Gastroesophageal sphincter (tissue), 4 donors: ENCODE results near the gene SEMA3A. TPM values are rescaled to one million over a fixed set of nuclear protein-coding genes. Genes with fewer than 3 reads are reported as not detected.

Experiments used
- ATAC-seq: fragments of 150-250 bp; one replicate; pipeline ENCODE4 v1.9.1; 2016; ENCODE audit warnings: mild to moderate bottlenecking, moderate library complexity
- H3K27ac ChIP-seq, 4 donors: fragments of 200-600 bp; sonication (generic) in 3 of 4; 1 replicate in 3 of 4; 2 replicates in 1 of 4; pipeline ENCODE4 v1.5.1; 2016 to 2019
- H3K27me3 ChIP-seq: fragments of 200-600 bp; sonication (generic); one replicate; pipeline ENCODE4 v1.5.1; 2019
- H3K36me3 ChIP-seq, 2 donors: fragments of 200-600 bp; sonication (generic); one replicate each; pipeline ENCODE4 v1.5.1; 2019; ENCODE audit warnings: control low read depth in 1 of 2
- H3K4me1 ChIP-seq, 3 donors: fragments of 200-600 bp; sonication (generic); 1 replicate in 2 of 3; 2 replicates in 1 of 3; pipeline ENCODE4 v1.5.1; 2016 to 2019; ENCODE audit warnings: control low read depth in 2 of 3
- H3K4me3 ChIP-seq, 2 donors: fragments of 200-600 bp; sonication (generic); one replicate each; pipeline ENCODE4 v1.5.1; 2019; ENCODE audit warnings: mild to moderate bottlenecking in 1 of 2, moderate library complexity in 1 of 2
- H3K9me3 ChIP-seq, 3 donors: fragments of 200-600 bp; sonication (generic); one replicate each; pipeline ENCODE4 v1.5.1; 2017 to 2019; ENCODE audit warnings: control low read depth in 2 of 3
- EP300 ChIP-seq: sonication (generic); formaldehyde crosslinking; IDR thresholded peaks from one replicate; pipeline ENCODE4 v1.6.1; 2017; ENCODE audit warnings: antibody characterized with exemption, mild to moderate bottlenecking
- POLR2A ChIP-seq, 2 donors: fragments of 450-650 bp; IDR thresholded peaks; one replicate each; pipeline ENCODE4 v1.6.1; 2017; ENCODE audit warnings: antibody characterized with exemption in 2 of 2, mild to moderate bottlenecking in 2 of 2, moderate library complexity in 1 of 2
- POLR2AphosphoS5 ChIP-seq: sonication (generic); formaldehyde crosslinking; IDR thresholded peaks from one replicate; pipeline ENCODE4 v1.6.1; 2017; ENCODE audit warnings: antibody characterized with exemption
- WGBS, 2 donors: methylation state at CpG; one replicate each; pipeline ENCODE4 v1.1.5; 2018; ENCODE audit warnings: low coverage in 1 of 2; 5-methylcytosine and 5-hydroxymethylcytosine counted together
- total RNA-seq, 4 donors: library from RNA; depleted of rRNA; stranded (reverse); fragments of >200 nt; gene quantifications; one replicate each; pipeline ENCODE4 v1.1.0, GENCODE V29; 2016
- TF ChIP-seq, protein P1 (sequence below), 4 experiments: fragments of 200-600 bp in 2 of 4; fragments of 450-650 bp in 2 of 4; sonication (generic) in 1 of 4; IDR thresholded peaks; one replicate each; pipeline ENCODE4 v1.5.1; 2017 to 2019; ENCODE audit warnings: antibody characterized with exemption in 4 of 4, mild to moderate bottlenecking in 2 of 4, moderate library complexity in 2 of 4

SEMA3A gene
- total RNA-seq, 4 donors from 2014 or later = 24.6 to 61.6 (median 33.0) TPM

- peak overlapping the region in 2 of 4 donors; percentile 24 to 63 for H3K27ac ChIP-seq
- 0 to 20% methylated on average over 1 of the region's 1 CpG for WGBS, 2 donors
- peak; percentile 55 for ATAC-seq
- H3K36me3 ChIP-seq = no peaks in the 10 kb centered on the region
- TF ChIP-seq, protein P1, sequence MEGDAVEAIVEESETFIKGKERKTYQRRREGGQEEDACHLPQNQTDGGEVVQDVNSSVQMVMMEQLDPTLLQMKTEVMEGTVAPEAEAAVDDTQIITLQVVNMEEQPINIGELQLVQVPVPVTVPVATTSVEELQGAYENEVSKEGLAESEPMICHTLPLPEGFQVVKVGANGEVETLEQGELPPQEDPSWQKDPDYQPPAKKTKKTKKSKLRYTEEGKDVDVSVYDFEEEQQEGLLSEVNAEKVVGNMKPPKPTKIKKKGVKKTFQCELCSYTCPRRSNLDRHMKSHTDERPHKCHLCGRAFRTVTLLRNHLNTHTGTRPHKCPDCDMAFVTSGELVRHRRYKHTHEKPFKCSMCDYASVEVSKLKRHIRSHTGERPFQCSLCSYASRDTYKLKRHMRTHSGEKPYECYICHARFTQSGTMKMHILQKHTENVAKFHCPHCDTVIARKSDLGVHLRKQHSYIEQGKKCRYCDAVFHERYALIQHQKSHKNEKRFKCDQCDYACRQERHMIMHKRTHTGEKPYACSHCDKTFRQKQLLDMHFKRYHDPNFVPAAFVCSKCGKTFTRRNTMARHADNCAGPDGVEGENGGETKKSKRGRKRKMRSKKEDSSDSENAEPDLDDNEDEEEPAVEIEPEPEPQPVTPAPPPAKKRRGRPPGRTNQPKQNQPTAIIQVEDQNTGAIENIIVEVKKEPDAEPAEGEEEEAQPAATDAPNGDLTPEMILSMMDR (IDR thresholded peaks at IDR 0.05) = peak; percentile 14 to 57 (median 34)
- no peak for TF ChIP-seq POLR2AphosphoS5
- TF ChIP-seq EP300 = no peak
- no peak for TF ChIP-seq POLR2A (IDR thresholded peaks at IDR 0.05)
- no peak overlapping the region for H3K4me3 ChIP-seq
- H3K9me3 ChIP-seq = no peaks in the 10 kb centered on the region
- peaks cover 3 to 26% (median 12%) of the 10 kb centered on the region in 3 donors for H3K4me1 ChIP-seq
- H3K27me3 ChIP-seq = no peaks in the 10 kb centered on the region
Measured at GRCh38 chr7:84232646-84233045, 38.1 kb upstream of the SEMA3A start.

DNA sequence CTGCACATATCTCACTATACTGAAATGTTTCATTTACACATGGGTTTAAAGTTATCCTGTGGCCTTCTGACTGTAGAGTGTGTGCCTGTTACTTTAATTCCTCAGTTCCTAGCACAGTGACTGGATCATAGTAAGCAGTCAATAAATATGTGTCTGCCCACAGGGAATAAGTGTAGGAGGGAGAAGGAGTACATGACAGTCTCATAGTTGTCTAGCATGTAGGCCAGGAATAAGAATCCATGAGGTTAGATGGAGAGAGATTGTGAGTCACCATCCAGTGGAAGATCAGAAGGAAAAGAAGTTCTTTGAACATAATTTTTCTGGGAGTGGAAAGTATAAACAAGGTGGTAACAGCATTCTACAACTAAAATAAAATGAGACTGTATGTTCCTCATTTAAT lies 36.6 kb upstream of the SEMA3A start:
- H3K9me3 ChIP-seq = no peaks in the 10 kb centered on the region
- peaks cover 3 to 26% (median 12%) of the 10 kb centered on the region in 3 donors for H3K4me1 ChIP-seq
- H3K4me3 ChIP-seq = no peak overlapping the region
- H3K27me3 ChIP-seq = no peaks in the 10 kb centered on the region
- ATAC-seq = peak; percentile 16
- H3K36me3 ChIP-seq = no peaks in the 10 kb centered on the region
- TF ChIP-seq POLR2AphosphoS5 = no peak
- TF ChIP-seq, protein P1 (IDR thresholded peaks at IDR 0.05) = no peak
- no peak for TF ChIP-seq EP300
- TF ChIP-seq POLR2A (IDR thresholded peaks at IDR 0.05) = no peak
- H3K27ac ChIP-seq = peak overlapping the region; percentile 47 to 71 (median 62)

GRCh38 chr7:84230491-84230890 lies 35.9 kb upstream of the SEMA3A start:
- Histone ChIP-seq H3K27me3 (no peaks in the 10 kb centered on the region), H3K4me1 (peaks cover 3 to 26% (median 12%) of the 10 kb centered on the region in 3 donors), H3K36me3 (no peaks in the 10 kb centered on the region), H3K9me3 (no peaks in the 10 kb centered on the region), H3K4me3 (no peak overlapping the region), H3K27ac (peak overlapping the region in 2 of 4 donors; percentile 61 to 63)
- 91 to 95% methylated on average over 3 of the region's 3 CpGs for WGBS, 2 donors
- no peak for TF ChIP-seq POLR2A (IDR thresholded peaks at IDR 0.05)
- no peak for ATAC-seq

DNA sequence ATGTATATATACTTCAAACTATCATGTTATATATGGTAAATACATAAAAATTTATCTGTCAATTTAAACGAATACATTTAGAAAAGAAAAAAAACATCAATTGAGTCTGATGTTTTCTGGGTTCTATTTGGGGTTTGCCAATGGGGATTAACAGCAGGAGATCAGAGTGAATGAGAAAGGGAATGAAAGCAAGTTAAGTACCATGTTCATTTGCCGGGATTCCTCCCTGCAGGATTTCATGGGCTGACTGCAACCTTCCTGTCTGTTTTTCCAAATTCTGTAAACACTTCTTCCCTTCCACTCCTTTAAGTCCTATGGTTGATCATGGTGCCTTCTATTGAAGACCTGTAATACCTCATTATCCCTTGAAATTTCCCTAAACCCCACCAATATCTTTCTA lies 33.9 kb upstream of the SEMA3A start:
- no peaks in the 10 kb centered on the region for H3K27me3 ChIP-seq
- no peaks in the 10 kb centered on the region for H3K9me3 ChIP-seq
- peak overlapping the region in 1 of 4 donors; percentile 11 for H3K27ac ChIP-seq
- peaks cover 3 to 25% (median 12%) of the 10 kb centered on the region in 3 donors for H3K4me1 ChIP-seq
- H3K36me3 ChIP-seq = no peaks in the 10 kb centered on the region
- TF ChIP-seq POLR2A (IDR thresholded peaks at IDR 0.05) = no peak
- TF ChIP-seq POLR2AphosphoS5 = no peak
- TF ChIP-seq EP300 = no peak
- TF ChIP-seq, protein P1 (IDR thresholded peaks at IDR 0.05) = no peak
- H3K4me3 ChIP-seq = no peak overlapping the region
- 60 to 62% methylated on average over 2 of the region's 2 CpGs for WGBS, 2 donors
- ATAC-seq = no peak

DNA sequence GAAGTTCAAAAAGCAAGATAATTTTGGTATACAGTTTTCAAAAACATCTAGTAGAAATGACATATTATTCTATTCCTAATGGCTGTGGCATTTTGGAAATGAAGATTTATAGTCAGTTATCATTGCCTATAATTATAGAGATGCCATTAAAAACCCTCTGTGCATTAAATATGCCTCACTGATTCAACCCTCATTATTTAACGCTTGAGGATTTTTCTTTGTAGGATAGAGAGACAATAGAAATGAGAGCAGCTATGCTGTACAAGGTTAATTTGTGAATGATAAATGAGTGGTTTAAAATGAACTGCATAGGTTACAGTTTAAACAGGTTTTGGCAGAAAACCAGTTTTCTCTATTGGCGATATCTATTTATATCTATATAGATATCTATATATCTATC lies 32.2 kb upstream of the SEMA3A start:
- no peak for ATAC-seq
- TF ChIP-seq EP300 (no peak), POLR2AphosphoS5 (no peak), POLR2A (IDR thresholded peaks at IDR 0.05) (no peak)
- TF ChIP-seq, protein P1 (IDR thresholded peaks at IDR 0.05) = no peak
- WGBS, 2 donors = 95 to 97% methylated on average over 2 of the region's 2 CpGs
- no peaks in the 10 kb centered on the region for H3K36me3 ChIP-seq
- H3K4me1 ChIP-seq = peaks cover 2 to 10% (median 7%) of the 10 kb centered on the region in 3 donors
- H3K27ac ChIP-seq = no peak overlapping the region
- no peaks in the 10 kb centered on the region for H3K27me3 ChIP-seq
- H3K9me3 ChIP-seq = no peaks in the 10 kb centered on the region
- no peak overlapping the region for H3K4me3 ChIP-seq
